Retinal pigment epithelial cell (primary cell): ENCODE results near the gene SNRNP35.
"Not testable (repeated sequence)": the region's sequence is repeated elsewhere in the genome, so short reads cannot be mapped to it uniquely, and the experiment has no call there.

ENCODE experiments used
- DNase-seq: peaks from one replicate; pipeline ENCODE4 v3.0.0-alpha.2; 2010; ENCODE audit warnings: low read depth
- H3K4me3 ChIP-seq: 2 replicates; pipeline ENCODE4 v1.5.1; 2011; ENCODE audit warnings: mild to moderate bottlenecking, low read length, control low read depth, moderate library complexity
- CTCF ChIP-seq: conservative IDR thresholded peaks from 2 replicates; pipeline ENCODE4 v1.5.1; 2011; ENCODE audit warnings: low read depth, low read length, control low read depth, inconsistent platforms

SNRNP35 gene

GRCh38 chr12:123506843-123507236 lies 48.9 kb downstream of the SNRNP35 start:
- TF ChIP-seq CTCF: no peak
- no peak overlapping the region for H3K4me3 ChIP-seq
- no peak for DNase-seq

- no peak for DNase-seq
- no peak overlapping the region for H3K4me3 ChIP-seq
- no peak for TF ChIP-seq CTCF
Measured at GRCh38 chr12:123512838-123513665, 55.1 kb downstream of the SNRNP35 start.

DNA sequence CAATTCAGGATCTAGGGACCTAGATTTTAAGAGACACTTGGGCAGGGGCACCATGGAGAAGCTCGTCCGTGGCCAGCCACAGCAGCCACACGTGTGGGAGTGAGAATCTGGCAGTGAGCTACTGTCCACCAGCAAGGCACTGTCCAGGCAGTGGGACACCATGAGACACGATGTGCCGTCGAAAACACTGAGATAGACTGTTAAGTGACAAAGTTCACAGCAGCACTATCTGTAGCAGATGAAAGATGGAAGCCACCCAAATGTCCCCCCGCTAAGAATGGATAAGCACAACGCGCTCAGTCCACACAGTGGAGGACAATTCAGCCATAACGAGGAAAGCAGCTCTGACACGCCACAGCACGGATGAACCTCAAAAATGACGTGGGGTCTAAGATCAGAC lies 55.9 kb downstream of the SNRNP35 start:
- TF ChIP-seq CTCF: no peak
- H3K4me3 ChIP-seq: no peak overlapping the region
- no peak for DNase-seq

DNA sequence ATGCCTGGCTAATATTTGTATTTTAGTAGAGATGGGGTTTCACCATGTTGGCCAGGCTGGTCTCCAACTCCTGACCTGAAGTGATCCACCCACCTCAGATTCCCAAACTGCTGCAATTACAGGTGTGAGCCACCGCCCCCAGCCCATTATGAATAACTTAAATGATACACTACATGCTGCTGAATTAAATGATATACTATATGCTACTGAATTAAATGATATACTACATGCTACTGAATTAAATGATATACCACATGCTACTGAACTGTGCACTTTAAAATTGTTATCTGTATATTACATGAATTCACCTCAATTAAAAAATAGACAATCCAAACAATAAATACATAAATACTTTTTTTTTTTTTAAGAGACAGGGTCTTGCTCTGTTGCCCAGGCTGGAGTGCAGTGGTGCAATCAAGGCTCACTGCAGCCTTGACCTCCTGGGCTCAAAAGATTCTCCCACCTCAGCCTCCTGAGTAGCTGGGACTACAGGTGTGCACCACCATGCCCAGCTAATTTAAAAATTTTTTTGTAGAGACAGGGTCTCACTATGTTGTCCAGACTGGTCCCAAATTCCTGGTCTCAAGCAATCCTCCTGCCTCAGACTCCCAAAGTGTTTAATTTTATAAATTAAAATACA lies 56.8 kb downstream of the SNRNP35 start:
- not testable (repeated sequence) for H3K4me3 ChIP-seq, DNase-seq

DNA sequence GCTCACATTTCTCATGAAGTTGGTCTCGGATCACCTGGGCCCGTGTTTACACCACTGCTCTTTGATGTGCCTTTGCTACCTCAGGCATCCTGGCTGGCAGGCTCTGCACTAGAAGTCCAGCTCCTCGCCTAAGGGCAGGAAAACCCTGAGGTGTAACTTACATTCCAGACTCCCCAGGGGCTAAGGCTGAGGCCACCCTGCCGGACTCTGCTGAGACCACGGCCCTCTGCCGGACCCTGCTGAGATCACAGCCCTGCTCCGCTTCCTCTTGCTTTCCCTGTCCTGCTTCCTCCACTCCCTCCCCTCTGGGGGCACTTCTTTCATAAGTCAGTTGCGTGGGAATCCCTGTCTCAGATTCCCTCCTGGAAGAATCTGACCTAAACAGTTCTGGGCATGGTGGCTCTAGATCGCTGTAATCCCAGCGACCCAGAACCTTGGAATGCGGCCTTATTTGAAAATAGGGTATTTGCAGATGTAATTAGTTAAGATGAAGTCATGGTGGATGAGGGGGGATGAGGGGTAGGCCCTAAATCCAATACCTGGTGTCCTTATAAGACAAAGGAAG lies 58.4 kb downstream of the SNRNP35 start:
- no peak for TF ChIP-seq CTCF
- no peak for DNase-seq
- H3K4me3 ChIP-seq: no peak overlapping the region
